HG02759 (cell line): ENCODE results near the gene TROAP.
"Not testable (repeated sequence)": the region's sequence is repeated elsewhere in the genome, so short reads cannot be mapped to it uniquely, and the experiment has no call there.

Experiments
- ATAC-seq: cut with Tn5 transposase; IDR thresholded peaks from one replicate; pipeline ENCODE4 v1.9.1; 2021; ENCODE audit warnings: mild to moderate bottlenecking, moderate library complexity; ENCODE audit not compliant: unreplicated experiment

Gene TROAP

GRCh38 chr12:49294086-49294803, 28.8 kb upstream of the TROAP start:
- no peak for ATAC-seq

GRCh38 chr12:49294804-49295081, 28.3 kb upstream of the TROAP start:
- ATAC-seq, result no peak

- no peak for ATAC-seq
Observed at GRCh38 chr12:49295082-49295936, 27.7 kb upstream of the TROAP start, which contains the start of gene PRPH. PRPH (plus strand) TSS chr12:49295147; CDS start chr12:49295201, 54 bp downstream.

- ATAC-seq, result no peak
Observed at GRCh38 chr12:49296034-49296835, 26.8 kb upstream of the TROAP start.

- ATAC-seq, result no peak
Observed at GRCh38 chr12:49296836-49297694, 26.0 kb upstream of the TROAP start.

GRCh38 chr12:49297695-49298060, 25.4 kb upstream of the TROAP start:
- ATAC-seq, result no peak

- ATAC-seq, result no peak
Observed at GRCh38 chr12:49298160-49298559, 24.9 kb upstream of the TROAP start.

GRCh38 chr12:49301760-49302159, 21.3 kb upstream of the TROAP start:
- ATAC-seq, result no peak

- ATAC-seq, result no peak
Observed at GRCh38 chr12:49304161-49304560, 18.9 kb upstream of the TROAP start.

- no peak for ATAC-seq
Observed at GRCh38 chr12:49305762-49306510, 17.1 kb upstream of the TROAP start.

- no peak for ATAC-seq
Observed at GRCh38 chr12:49309386-49309785, 13.7 kb upstream of the TROAP start.

GRCh38 chr12:49310451-49311000, 12.5 kb upstream of the TROAP start:
- not testable (repeated sequence) for ATAC-seq

- ATAC-seq, result no peak
Observed at GRCh38 chr12:49314811-49315210, 8.2 kb upstream of the TROAP start.

- ATAC-seq, result not testable (repeated sequence)
Observed at GRCh38 chr12:49317118-49317517, 5.9 kb upstream of the TROAP start.

GRCh38 chr12:49320411-49321103, 2.5 kb upstream of the TROAP start:
- ATAC-seq, result not testable (repeated sequence)

GRCh38 chr12:49322367-49322707, 718 bp upstream of the TROAP start:
- no peak for ATAC-seq

- ATAC-seq, result no peak
Observed at GRCh38 chr12:49323524-49324097, 556 bp downstream of the TROAP start.

- no peak for ATAC-seq
Observed at GRCh38 chr12:49325606-49326005, 2.6 kb downstream of the TROAP start.

- no peak for ATAC-seq
Observed at GRCh38 chr12:49327368-49327767, 4.3 kb downstream of the TROAP start.
